Activated T-helper 1 cell treated with anti-CD3 and anti-CD28 coated beads, Interleukin-12 subunit alpha, Interleukin-12 subunit beta, Interleukin-2, Interleukin-4 antibody, amounts not matched to agents 30 ng/mL and 10 ng/mL and 1 ng/mL, durations not matched to agents 14 hours and 24 hours and 36 hours (primary cell): ENCODE results near the gene TMEM233. TPM values are rescaled to one million over a fixed set of nuclear protein-coding genes. Genes with fewer than 3 reads are reported as not detected.

Source experiments
- DNase-seq: peaks from one replicate; pipeline ENCODE4 v3.0.0; 2021; ENCODE audit warnings: low spot score
- H3K27ac Mint-ChIP-seq: one replicate; pipeline ENCODE4 v1.8.0; 2021; ENCODE audit warnings: mild to moderate bottlenecking, mixed read lengths
- H3K27me3 Mint-ChIP-seq: one replicate; pipeline ENCODE4 v1.8.0; 2022; ENCODE audit warnings: mild to moderate bottlenecking, moderate library complexity, mixed read lengths; ENCODE audit not compliant: insufficient read depth
- H3K36me3 Mint-ChIP-seq: one replicate; pipeline ENCODE4 v1.8.0; 2021; ENCODE audit warnings: low read depth, mixed read lengths
- H3K4me1 Mint-ChIP-seq: one replicate; pipeline ENCODE4 v1.8.0; 2021; ENCODE audit warnings: low read depth, mixed read lengths
- H3K4me3 Mint-ChIP-seq: one replicate; pipeline ENCODE4 v1.8.0; 2021; ENCODE audit warnings: mild to moderate bottlenecking, moderate library complexity, mixed read lengths
- H3K9me3 Mint-ChIP-seq: one replicate; pipeline ENCODE4 v1.8.0; 2021; ENCODE audit warnings: mixed read lengths
- intact Hi-C: fragments of 100-400 bp; cut with micrococcal nuclease; formaldehyde crosslinking; loops from one replicate; pipeline ENCODE4 v1.15.1; 2024
- total RNA-seq: library from RNA; stranded (reverse); gene quantifications from 2 replicates; pipeline ENCODE4 v1.2.3, GENCODE V29; 2022

TMEM233 gene
- total RNA-seq, 1 donor from 2014 or later, result not detected

DNA sequence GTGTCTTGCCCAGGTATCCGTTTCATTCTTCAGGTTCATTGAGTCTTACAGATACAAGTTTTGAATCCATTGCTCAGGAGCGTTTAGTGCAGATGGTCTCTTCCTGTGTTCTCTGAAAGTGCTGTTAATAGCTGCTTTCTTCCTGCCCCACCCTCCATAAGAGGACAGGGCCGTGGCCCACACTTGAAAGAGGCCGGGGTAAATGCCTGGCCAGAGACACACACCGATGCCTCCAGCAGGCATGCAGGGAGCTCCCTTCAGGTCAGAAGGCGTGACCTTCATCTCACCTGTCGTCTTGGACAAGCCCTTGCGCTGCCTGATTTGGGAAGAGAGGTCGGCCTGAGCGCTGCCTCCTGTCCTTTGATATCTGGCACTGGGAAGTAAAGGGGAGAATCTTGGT lies 85.9 kb downstream of the TMEM233 start:
- H3K27ac Mint-ChIP-seq, result no peak overlapping the region
- H3K27me3 Mint-ChIP-seq, result no peaks in the 10 kb centered on the region
- H3K9me3 Mint-ChIP-seq, result no peaks in the 10 kb centered on the region
- H3K36me3 Mint-ChIP-seq, result peaks cover 53% of the 10 kb centered on the region
- no peak overlapping the region for H3K4me3 Mint-ChIP-seq
- intact Hi-C loops, result no loop called here
- no peak for DNase-seq
- H3K4me1 Mint-ChIP-seq, result peaks cover 29% of the 10 kb centered on the region

DNA sequence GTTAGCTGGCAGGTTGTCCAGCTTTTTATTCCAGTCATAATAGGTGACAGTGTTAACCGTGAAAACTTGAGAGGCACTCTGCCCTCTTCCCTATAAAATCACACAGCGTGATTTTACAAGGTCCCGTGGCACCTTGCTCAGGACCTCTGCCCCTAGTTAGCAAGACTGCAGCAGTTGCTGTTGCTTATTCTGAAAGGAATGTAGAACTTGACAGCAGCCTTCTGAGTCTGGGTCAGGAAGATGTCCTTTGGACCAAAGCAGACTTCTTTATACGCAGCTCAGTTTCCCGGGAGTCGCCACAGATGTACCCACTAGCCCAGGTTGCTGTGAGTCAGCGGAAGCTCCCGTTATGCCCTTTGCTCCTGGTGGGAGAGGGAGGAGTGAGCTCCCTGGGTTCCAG lies 87.5 kb downstream of the TMEM233 start:
- H3K9me3 Mint-ChIP-seq, result no peaks in the 10 kb centered on the region
- no peak overlapping the region for H3K27ac Mint-ChIP-seq
- no peaks in the 10 kb centered on the region for H3K27me3 Mint-ChIP-seq
- intact Hi-C loops, result no loop called here
- H3K4me3 Mint-ChIP-seq, result no peak overlapping the region
- H3K4me1 Mint-ChIP-seq, result peaks cover 23% of the 10 kb centered on the region
- DNase-seq, result no peak
- peaks cover 42% of the 10 kb centered on the region for H3K36me3 Mint-ChIP-seq

GRCh38 chr12:119681728-119682638 lies 88.4 kb downstream of the TMEM233 start:
- Mint-ChIP-seq H3K27ac (peak overlapping the region; percentile 78), H3K4me1 (peaks cover 23% of the 10 kb centered on the region), H3K4me3 (peak overlapping the region; percentile 30), H3K9me3 (no peaks in the 10 kb centered on the region), H3K36me3 (peaks cover 39% of the 10 kb centered on the region), H3K27me3 (no peaks in the 10 kb centered on the region)
- no peak for DNase-seq
- intact Hi-C loops, result no loop called here

GRCh38 chr12:119682639-119683252 lies 89.2 kb downstream of the TMEM233 start:
- no peak overlapping the region for H3K4me3 Mint-ChIP-seq
- peak overlapping the region; percentile 78 for H3K27ac Mint-ChIP-seq
- peaks cover 23% of the 10 kb centered on the region for H3K4me1 Mint-ChIP-seq
- H3K36me3 Mint-ChIP-seq, result peaks cover 39% of the 10 kb centered on the region
- no peaks in the 10 kb centered on the region for H3K27me3 Mint-ChIP-seq
- DNase-seq, result no peak
- no peaks in the 10 kb centered on the region for H3K9me3 Mint-ChIP-seq
- intact Hi-C loops, result no loop called here

DNA sequence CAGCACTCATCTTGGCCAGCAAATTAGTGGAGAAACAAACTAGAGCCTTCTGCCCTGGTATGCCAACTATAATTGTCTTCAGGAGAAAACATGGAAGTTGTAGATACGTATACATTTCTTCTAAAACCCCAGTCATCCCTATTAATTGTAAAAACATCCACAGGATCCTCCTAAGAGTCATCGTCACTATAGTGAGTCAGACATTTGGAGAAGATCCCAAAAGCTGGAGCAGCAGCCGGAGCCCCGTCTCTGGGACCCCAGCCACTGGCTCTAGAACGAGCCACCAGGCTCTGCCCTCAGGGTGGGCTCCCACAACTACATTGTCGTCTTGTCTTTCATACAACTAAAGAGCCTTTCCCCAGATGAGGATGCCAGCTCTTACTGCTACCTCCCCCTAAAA lies 89.8 kb downstream of the TMEM233 start:
- Mint-ChIP-seq H3K36me3 (peaks cover 32% of the 10 kb centered on the region), H3K4me1 (peaks cover 23% of the 10 kb centered on the region), H3K27me3 (no peaks in the 10 kb centered on the region), H3K27ac (peak overlapping the region; percentile 80), H3K9me3 (no peaks in the 10 kb centered on the region), H3K4me3 (no peak overlapping the region)
- DNase-seq, result no peak
- intact Hi-C loops, result no loop called here

DNA sequence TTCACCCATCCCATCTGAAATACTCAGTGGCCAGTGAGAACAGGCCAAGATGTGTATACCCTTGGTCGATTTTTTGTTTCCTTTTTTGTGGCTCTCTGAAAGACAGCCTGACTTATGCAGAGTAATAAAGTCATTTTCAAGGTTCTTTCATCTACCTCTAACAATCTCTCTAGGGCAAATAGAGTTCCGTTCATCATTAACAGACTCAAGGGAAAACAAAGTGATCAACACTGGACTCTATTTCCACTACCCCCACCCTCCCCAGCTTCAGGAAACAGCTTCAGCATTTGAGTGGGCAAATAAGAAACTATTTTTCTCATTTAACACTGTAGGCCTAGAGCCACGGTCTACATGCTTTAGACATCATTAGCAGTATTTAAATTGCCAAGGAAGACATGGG lies 90.2 kb downstream of the TMEM233 start:
- no peak for DNase-seq
- H3K9me3 Mint-ChIP-seq, result no peaks in the 10 kb centered on the region
- H3K4me1 Mint-ChIP-seq, result peaks cover 23% of the 10 kb centered on the region
- peaks cover 32% of the 10 kb centered on the region for H3K36me3 Mint-ChIP-seq
- H3K4me3 Mint-ChIP-seq, result no peak overlapping the region
- no peaks in the 10 kb centered on the region for H3K27me3 Mint-ChIP-seq
- H3K27ac Mint-ChIP-seq, result peak overlapping the region; percentile 80
- intact Hi-C loops, result no loop called here

- DNase-seq, result no peak
- Mint-ChIP-seq H3K4me3 (no peak overlapping the region), H3K9me3 (no peaks in the 10 kb centered on the region), H3K4me1 (peaks cover 23% of the 10 kb centered on the region), H3K27ac (no peak overlapping the region), H3K27me3 (no peaks in the 10 kb centered on the region), H3K36me3 (peaks cover 23% of the 10 kb centered on the region)
- intact Hi-C loops, result no loop called here
Observed at GRCh38 chr12:119684711-119685369, 91.3 kb downstream of the TMEM233 start.

DNA sequence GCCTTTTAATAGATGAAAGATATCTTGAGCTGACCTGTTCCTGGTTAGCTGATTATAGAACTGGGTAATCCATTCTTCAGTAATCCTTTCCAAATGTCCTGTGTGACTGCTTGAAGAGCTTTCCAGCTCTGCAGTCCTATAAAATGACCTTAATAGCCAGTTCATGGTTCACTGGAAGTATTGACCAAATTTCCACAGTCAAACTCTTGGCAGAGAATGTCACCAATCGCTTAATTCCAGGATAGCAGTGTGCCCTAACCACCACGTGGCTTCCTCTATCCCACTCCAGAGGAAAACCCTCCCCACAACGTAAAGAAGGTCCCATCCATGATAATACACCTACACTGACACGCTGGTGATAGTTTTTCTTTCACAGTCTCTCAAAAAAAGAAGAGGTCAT lies 91.8 kb downstream of the TMEM233 start:
- H3K9me3 Mint-ChIP-seq, result no peaks in the 10 kb centered on the region
- H3K4me1 Mint-ChIP-seq, result peaks cover 23% of the 10 kb centered on the region
- H3K4me3 Mint-ChIP-seq, result no peak overlapping the region
- H3K36me3 Mint-ChIP-seq, result peaks cover 18% of the 10 kb centered on the region
- intact Hi-C loops, result no loop called here
- no peaks in the 10 kb centered on the region for H3K27me3 Mint-ChIP-seq
- H3K27ac Mint-ChIP-seq, result no peak overlapping the region
- no peak for DNase-seq

GRCh38 chr12:119686355-119686754 lies 92.8 kb downstream of the TMEM233 start:
- intact Hi-C loops, result no loop called here
- no peaks in the 10 kb centered on the region for H3K9me3 Mint-ChIP-seq
- no peak overlapping the region for H3K4me3 Mint-ChIP-seq
- H3K27ac Mint-ChIP-seq, result no peak overlapping the region
- no peak for DNase-seq
- peaks cover 23% of the 10 kb centered on the region for H3K4me1 Mint-ChIP-seq
- H3K36me3 Mint-ChIP-seq, result peaks cover 16% of the 10 kb centered on the region
- no peaks in the 10 kb centered on the region for H3K27me3 Mint-ChIP-seq

GRCh38 chr12:119686776-119687175 lies 93.2 kb downstream of the TMEM233 start:
- no peak for DNase-seq
- Mint-ChIP-seq H3K27me3 (no peaks in the 10 kb centered on the region), H3K36me3 (peaks cover 16% of the 10 kb centered on the region), H3K4me1 (peaks cover 21% of the 10 kb centered on the region), H3K4me3 (no peak overlapping the region), H3K9me3 (no peaks in the 10 kb centered on the region), H3K27ac (peak overlapping the region; percentile 11)
- intact Hi-C loops, result no loop called here

DNA sequence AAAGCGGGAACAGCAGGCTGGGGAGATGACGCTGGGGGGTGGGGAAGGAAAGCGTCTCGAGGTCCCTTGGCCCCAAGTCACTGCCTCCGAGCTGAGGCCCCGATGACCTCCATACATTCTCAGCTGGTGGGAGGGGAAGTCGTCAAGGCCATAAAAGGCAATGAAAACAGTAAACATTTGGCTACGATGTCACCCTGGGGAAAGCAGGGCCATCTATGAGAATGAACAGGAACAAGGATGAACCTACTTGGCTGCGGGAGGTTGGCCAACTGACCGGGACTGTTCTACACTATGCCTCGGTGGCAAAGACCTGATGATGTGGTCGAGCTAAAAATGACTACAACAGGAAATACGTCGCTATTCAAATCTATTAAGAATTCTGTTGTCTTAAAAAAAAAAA lies 93.8 kb downstream of the TMEM233 start:
- H3K27ac Mint-ChIP-seq, result no peak overlapping the region
- peaks cover 14% of the 10 kb centered on the region for H3K36me3 Mint-ChIP-seq
- no peak for DNase-seq
- no peak overlapping the region for H3K4me3 Mint-ChIP-seq
- peaks cover 15% of the 10 kb centered on the region for H3K4me1 Mint-ChIP-seq
- no peaks in the 10 kb centered on the region for H3K27me3 Mint-ChIP-seq
- no peaks in the 10 kb centered on the region for H3K9me3 Mint-ChIP-seq
- intact Hi-C loops, result no loop called here

- Mint-ChIP-seq H3K36me3 (peaks cover 17% of the 10 kb centered on the region), H3K4me1 (peaks cover 10% of the 10 kb centered on the region), H3K9me3 (no peaks in the 10 kb centered on the region), H3K27me3 (no peaks in the 10 kb centered on the region), H3K4me3 (no peak overlapping the region), H3K27ac (no peak overlapping the region)
- intact Hi-C loops, result no loop called here
- no peak for DNase-seq
Observed at GRCh38 chr12:119687879-119688278, 94.3 kb downstream of the TMEM233 start.

DNA sequence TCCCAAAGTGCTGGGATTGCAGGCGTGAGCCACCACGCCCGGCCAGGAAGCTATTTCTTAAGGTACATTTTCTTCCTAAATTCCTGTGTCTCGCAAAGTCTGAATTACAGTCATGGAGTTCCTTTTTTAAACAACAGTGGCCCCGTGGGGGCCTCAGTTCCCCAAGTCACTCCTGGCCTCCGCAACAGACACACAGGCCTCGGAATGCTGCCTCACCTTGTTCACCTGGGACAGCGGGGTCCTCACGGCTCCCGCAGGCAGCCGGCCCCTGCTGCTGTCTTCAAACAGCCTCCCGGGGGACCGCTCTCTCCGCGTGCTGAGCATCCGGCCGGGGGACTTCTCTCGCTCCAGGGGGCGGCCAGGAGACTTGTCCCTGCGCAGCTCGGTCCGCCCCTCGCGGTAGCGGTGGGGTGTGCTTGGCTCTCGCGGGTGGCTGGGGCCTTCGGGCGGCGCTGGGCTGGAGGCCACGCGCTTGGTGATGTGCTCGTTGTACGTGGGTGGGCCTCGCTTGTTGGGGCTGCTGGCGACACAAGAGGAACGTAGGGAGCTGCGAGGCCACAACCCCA lies 96.4 kb downstream of the TMEM233 start:
- no peaks in the 10 kb centered on the region for H3K9me3 Mint-ChIP-seq
- DNase-seq, result no peak
- H3K27ac Mint-ChIP-seq, result no peak overlapping the region
- intact Hi-C loops, result no loop called here
- H3K36me3 Mint-ChIP-seq, result peaks cover 13% of the 10 kb centered on the region
- H3K27me3 Mint-ChIP-seq, result no peaks in the 10 kb centered on the region
- no peaks in the 10 kb centered on the region for H3K4me1 Mint-ChIP-seq
- H3K4me3 Mint-ChIP-seq, result no peak overlapping the region
